IPS DF 6.9 (cell line): ENCODE data around the gene JARID2.

Source experiments
- DNase-seq: peaks from one replicate; pipeline ENCODE4 v3.0.0-alpha.2; 2013; ENCODE audit warnings: low read depth, low spot score
- H3K27ac ChIP-seq: one replicate; pipeline ENCODE4 v1.5.1; 2013; ENCODE audit warnings: low read length, control low read depth
- H3K27me3 ChIP-seq: 2 replicates; pipeline ENCODE4 v1.6.1; 2013; ENCODE audit warnings: mild to moderate bottlenecking, low read length; ENCODE audit not compliant: control insufficient read depth, insufficient read depth
- H3K36me3 ChIP-seq: 2 replicates; pipeline ENCODE4 v1.6.1; 2013; ENCODE audit warnings: low read length; ENCODE audit not compliant: control insufficient read depth, insufficient read depth
- H3K4me1 ChIP-seq: 2 replicates; pipeline ENCODE4 v1.6.1; 2013; ENCODE audit warnings: low read length; ENCODE audit not compliant: control insufficient read depth, insufficient read depth
- H3K4me3 ChIP-seq: 2 replicates; pipeline ENCODE4 v1.5.1; 2013; ENCODE audit warnings: mild to moderate bottlenecking, low read length
- H3K9me3 ChIP-seq: 2 replicates; pipeline ENCODE4 v1.6.1; 2013; ENCODE audit warnings: low read length, inconsistent platforms; ENCODE audit not compliant: control insufficient read depth, insufficient read depth
- WGBS: extraction: QIAGEN DNeasy Blood & Tissue Kit; methylation state at CpG from one replicate; pipeline ENCODE4 v1.1.7; 2013; ENCODE audit warnings: mixed read lengths, missing lambda C conversion rate; ENCODE audit not compliant: insufficient read length, insufficient coverage; 5-methylcytosine and 5-hydroxymethylcytosine counted together

JARID2 gene

DNA sequence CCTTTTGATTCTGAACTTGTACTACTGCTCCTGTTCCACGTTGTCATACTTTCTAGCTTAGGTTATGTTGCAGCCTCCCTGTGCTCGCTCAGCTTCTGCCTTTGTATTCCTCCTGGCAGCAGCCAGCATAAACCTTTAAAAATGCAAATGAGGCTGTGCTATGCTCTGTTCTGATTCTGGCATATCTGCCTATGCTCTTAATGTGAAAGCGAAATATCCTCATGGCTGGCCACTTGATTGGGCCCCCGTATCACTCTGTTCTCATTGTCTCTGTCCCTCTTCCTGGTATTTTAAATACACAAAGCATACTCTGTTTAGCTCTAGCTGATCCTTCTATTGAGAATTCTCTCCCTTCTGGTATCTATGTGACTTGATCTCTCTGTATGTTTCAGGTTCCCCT, 139.0 kb downstream of the JARID2 start:
- no peak for DNase-seq

DNA sequence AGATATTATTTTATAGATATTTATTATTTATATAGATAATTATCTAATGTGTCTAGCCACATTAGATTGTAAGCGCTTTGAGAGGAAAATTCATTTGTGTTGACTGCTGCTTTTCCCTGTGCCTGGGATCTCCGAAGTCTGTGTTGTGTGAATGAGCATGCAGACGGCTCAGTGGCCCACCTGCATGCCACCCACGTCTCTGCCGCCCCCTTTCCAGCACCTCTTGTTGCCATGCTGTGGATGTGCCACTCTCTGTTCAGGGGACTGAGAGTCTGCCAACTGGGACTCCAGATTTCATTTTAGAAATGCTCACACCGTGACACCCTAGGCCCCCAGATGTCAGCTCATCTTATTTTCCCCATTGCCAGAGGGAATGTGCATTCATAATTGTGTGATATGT, 139.7 kb downstream of the JARID2 start:
- H3K4me1 ChIP-seq = peaks cover 9% of the 10 kb centered on the region
- no peaks in the 10 kb centered on the region for H3K27me3 ChIP-seq
- H3K4me3 ChIP-seq = no peak overlapping the region
- WGBS = no CpG with 5 or more reads among the region's 6 CpGs
- DNase-seq = no peak
- no peaks in the 10 kb centered on the region for H3K9me3 ChIP-seq
- H3K27ac ChIP-seq = no peak overlapping the region
- H3K36me3 ChIP-seq = no peaks in the 10 kb centered on the region

More for the DNA sequence above, 139.0 kb downstream of the JARID2 start:
- H3K4me3 ChIP-seq = no peak overlapping the region
- WGBS = no CpG with 5 or more reads among the region's 4 CpGs
- no peak overlapping the region for H3K27ac ChIP-seq
- H3K4me1 ChIP-seq = peaks cover 11% of the 10 kb centered on the region
- H3K36me3 ChIP-seq = no peaks in the 10 kb centered on the region
- H3K27me3 ChIP-seq = no peaks in the 10 kb centered on the region
- H3K9me3 ChIP-seq = no peaks in the 10 kb centered on the region

DNA sequence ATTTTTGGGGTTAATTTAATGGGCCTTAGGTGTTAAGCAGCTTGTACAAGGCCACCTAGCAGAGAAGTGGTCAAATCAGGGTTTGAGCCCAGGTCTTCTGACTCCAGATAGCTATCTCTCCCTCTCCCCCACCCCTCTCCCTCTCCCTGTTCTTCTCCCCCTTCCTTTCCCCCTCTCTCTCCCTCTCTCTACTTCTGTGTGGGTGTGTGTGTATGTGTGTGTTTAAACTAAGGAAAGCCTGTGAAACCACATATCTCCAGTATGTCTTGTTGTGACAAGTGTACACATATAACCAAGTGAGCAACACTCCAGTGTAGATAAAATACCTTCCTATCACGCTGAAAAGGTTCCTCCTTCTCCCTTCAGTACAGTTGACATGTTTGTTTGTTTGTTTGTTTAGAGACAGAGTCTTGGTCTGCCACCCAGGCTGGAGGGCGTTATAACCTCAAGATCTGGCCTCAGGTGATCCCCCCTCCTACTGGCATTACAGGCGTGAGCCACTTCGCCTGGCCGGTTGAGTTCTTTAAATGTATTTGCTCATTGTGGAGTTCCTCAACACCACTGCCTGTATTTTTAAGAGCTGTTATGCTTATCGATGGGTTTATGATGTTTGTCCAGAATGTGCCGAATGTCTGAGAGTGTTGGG, 140.4 kb downstream of the JARID2 start:
- peaks cover 9% of the 10 kb centered on the region for H3K4me1 ChIP-seq
- no peak overlapping the region for H3K27ac ChIP-seq
- no peak for DNase-seq
- no peak overlapping the region for H3K4me3 ChIP-seq
- WGBS = no CpG with 5 or more reads among the region's 7 CpGs
- H3K36me3 ChIP-seq = no peaks in the 10 kb centered on the region
- H3K9me3 ChIP-seq = no peaks in the 10 kb centered on the region
- H3K27me3 ChIP-seq = no peaks in the 10 kb centered on the region

DNA sequence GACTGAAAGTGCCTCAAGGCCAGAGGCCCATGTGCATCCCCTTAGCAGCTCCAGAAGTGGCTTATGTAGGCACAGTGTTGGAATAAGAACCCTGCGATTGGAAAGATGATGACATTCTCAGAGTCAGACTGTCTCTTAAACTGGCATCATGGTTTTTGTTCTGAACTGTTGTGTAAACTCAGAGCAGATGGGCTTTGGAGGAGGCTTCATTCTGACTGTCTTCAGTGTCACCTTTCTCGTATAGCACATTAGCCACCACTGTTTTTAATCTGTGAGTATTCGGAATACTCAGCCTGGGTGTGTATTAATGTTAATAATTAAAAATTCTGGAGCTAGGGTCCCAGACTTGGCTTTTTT, 140.9 kb downstream of the JARID2 start:
- no peaks in the 10 kb centered on the region for H3K36me3 ChIP-seq
- no CpG with 5 or more reads among the region's 3 CpGs for WGBS
- no peak for DNase-seq
- H3K9me3 ChIP-seq = no peaks in the 10 kb centered on the region
- H3K4me1 ChIP-seq = peaks cover 10% of the 10 kb centered on the region
- H3K27me3 ChIP-seq = no peaks in the 10 kb centered on the region
- no peak overlapping the region for H3K27ac ChIP-seq
- no peak overlapping the region for H3K4me3 ChIP-seq

DNA sequence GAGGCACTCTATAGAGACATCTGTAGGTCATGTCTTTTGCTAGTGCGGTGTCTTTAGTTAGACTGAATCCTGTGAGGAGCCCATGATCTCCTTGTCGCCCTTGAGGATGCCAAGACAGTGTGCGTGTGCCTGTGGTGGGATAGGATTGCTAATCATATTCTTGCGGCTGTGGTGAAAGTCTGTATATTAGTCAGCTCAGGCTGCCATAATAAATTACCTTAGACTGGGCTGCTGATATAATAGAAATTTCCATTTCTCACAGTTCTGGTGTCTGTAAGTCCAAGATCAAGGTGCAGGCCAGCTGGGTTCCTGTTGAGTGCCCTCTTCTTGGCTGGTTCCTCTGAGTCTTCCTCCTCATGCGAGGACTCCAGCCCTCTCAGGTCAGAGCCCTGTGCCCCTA, 141.2 kb downstream of the JARID2 start:
- Histone ChIP-seq H3K4me3 (no peak overlapping the region), H3K27me3 (no peaks in the 10 kb centered on the region), H3K27ac (no peak overlapping the region), H3K4me1 (peaks cover 12% of the 10 kb centered on the region), H3K9me3 (no peaks in the 10 kb centered on the region), H3K36me3 (no peaks in the 10 kb centered on the region)
- WGBS = no CpG with 5 or more reads among the region's 5 CpGs
- no peak for DNase-seq

DNA sequence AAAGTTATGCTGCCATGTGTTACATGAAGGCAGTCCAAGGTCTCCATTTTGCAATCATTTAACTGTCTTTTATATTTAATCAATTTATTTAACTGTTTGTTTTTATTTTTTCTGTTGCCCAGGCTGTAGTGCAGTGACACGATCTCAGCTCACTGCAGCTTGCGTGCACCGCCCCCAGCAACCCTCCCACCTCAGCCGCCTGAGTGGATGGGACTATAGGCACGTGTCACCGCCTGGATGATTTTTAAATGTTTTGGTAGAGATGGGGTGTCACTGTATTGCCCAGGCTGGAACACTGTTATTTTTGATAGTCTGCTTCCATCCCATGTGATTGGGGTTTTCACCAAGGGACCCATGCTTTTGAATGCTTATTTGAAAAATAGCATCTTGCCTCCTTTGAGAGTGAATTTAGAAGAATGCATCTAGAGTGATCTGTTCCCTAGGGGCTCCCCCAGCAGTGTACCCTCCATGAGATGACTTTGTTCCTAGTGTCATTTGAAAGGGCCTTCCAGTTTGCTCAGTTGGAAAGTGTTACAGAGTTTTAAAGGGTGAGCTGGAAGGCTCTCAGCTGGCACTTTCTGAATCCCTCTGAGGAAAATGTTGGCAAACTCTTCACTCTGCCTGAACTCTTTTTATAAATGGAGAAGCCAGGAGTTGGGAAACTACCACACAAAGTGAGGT, 143.4 kb downstream of the JARID2 start:
- no peaks in the 10 kb centered on the region for H3K36me3 ChIP-seq
- no peak overlapping the region for H3K27ac ChIP-seq
- peaks cover 10% of the 10 kb centered on the region for H3K4me1 ChIP-seq
- H3K27me3 ChIP-seq = no peaks in the 10 kb centered on the region
- DNase-seq = no peak
- H3K9me3 ChIP-seq = no peaks in the 10 kb centered on the region
- no peak overlapping the region for H3K4me3 ChIP-seq
- no CpG with 5 or more reads among the region's 6 CpGs for WGBS

DNA sequence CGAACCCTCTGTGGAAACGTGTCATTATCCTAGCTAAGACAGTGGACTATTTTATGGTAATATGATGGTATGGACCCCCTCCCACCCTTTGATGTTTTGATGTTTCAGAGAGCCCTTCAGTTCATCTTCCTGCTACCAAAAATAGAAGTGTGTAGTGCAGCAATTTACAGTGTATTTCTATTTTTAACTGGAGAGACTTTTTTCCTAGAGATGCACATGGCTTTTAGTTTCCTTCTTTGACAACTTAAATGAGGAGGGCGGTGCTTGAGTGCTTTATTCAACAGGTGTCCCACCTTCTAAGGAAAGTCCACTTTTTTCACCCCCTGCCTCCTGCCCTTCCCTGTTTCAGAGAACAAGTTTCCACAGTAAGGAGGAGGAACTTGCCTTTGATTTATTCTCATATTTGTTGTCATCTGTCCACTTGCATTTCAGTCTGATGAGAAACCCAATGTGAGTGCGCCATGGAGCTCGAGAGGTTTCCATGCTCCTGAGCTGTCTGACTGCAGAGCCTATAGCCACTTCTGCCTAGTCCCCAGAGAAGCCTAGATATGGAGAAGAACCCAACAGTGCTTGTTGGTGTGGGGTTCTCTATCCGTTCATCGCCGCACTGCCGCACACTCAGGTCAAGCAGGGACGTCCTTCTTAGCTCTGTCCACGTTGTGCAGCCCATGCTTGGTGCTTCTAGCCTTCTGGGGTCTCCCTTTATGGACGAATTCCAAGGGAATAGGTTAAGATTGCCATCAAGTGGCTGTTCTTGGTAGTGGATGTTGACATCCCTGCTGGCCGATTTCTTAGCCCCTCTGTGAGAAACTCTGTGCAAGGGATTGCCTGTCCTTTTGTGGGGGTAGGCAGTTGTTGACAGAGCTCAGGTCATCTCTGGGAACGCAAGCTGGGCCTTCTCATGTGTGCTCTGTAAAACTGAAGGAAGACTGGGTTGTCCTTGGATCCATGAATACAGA, 144.2 kb downstream of the JARID2 start:
- Histone ChIP-seq H3K4me3 (no peak overlapping the region), H3K27me3 (no peaks in the 10 kb centered on the region), H3K27ac (no peak overlapping the region), H3K36me3 (no peaks in the 10 kb centered on the region), H3K9me3 (no peaks in the 10 kb centered on the region), H3K4me1 (peaks cover 5% of the 10 kb centered on the region)
- WGBS = no CpG with 5 or more reads among the region's 14 CpGs
- DNase-seq = peak; percentile 31

DNA sequence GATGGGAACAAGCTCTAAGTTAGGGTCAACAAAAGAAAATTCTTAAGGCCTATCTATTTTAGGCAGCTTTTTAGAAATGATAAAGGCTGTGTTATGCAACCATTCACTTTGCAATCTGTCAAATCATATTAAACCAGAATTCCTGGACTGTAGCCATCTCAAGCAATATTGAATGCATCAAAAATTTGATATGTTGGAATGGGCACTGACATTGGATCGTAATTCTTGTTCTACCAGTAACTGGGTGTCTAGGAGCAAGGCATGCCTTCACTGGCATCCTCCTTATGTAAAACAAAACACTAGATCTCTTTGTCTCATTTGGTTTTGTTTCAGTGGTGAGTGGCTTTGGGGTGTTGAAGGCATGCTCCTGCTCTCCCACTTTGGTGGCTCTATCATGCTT, 145.6 kb downstream of the JARID2 start:
- no CpG with 5 or more reads among the region's 1 CpG for WGBS
- Histone ChIP-seq H3K9me3 (no peaks in the 10 kb centered on the region), H3K27ac (no peak overlapping the region), H3K4me3 (no peak overlapping the region), H3K27me3 (no peaks in the 10 kb centered on the region), H3K36me3 (no peaks in the 10 kb centered on the region), H3K4me1 (peaks cover 3% of the 10 kb centered on the region)
- no peak for DNase-seq

DNA sequence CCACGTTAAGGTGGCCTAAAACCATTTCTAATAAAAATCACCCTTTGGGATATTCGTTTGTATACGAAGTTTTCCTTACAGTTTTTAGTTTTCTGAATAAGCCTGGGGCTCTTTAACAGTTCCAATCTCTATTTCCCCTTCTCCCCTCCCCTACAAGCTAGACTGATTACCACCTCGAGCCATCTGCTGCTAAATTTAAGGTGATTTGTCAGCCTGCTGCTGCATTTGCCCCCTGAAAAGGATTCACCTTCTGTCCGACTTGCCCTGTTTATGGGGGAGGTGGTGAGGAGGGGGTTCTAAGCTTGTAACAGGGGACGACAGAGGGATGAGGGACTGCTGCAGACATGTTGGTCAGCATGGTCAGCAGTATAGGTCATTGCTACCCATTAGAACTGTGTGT, 146.3 kb downstream of the JARID2 start:
- H3K4me1 ChIP-seq = peaks cover 3% of the 10 kb centered on the region
- H3K4me3 ChIP-seq = no peak overlapping the region
- no peaks in the 10 kb centered on the region for H3K9me3 ChIP-seq
- no peaks in the 10 kb centered on the region for H3K36me3 ChIP-seq
- no CpG with 5 or more reads among the region's 6 CpGs for WGBS
- DNase-seq = no peak
- no peak overlapping the region for H3K27ac ChIP-seq
- H3K27me3 ChIP-seq = no peaks in the 10 kb centered on the region

DNA sequence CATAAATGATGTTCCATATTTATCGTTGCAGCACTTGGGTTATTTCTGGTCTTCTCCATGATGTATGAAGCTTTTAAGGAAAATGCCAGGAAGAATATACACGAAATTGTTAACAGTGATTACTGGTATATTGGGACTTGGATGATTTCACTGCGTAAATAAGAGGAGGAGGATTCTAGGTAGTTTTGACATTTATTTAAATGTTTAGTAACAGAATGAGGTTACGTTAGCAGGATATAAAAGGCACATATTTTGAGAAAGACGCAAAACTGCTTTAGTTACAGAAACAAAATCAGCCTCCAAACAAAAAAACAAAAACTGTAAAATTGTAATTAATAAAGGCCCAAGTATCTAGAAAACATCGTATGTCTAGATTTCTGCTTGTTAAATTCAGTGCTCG, 147.7 kb downstream of the JARID2 start:
- WGBS = no CpG with 5 or more reads among the region's 7 CpGs
- H3K27me3 ChIP-seq = no peaks in the 10 kb centered on the region
- H3K36me3 ChIP-seq = no peaks in the 10 kb centered on the region
- H3K9me3 ChIP-seq = no peaks in the 10 kb centered on the region
- H3K27ac ChIP-seq = no peak overlapping the region
- no peak for DNase-seq
- H3K4me3 ChIP-seq = no peak overlapping the region
- H3K4me1 ChIP-seq = peaks cover 3% of the 10 kb centered on the region
